B cell (primary cell): ENCODE measurements around the gene LSM5.

Experiments used
- EZH2 ChIP-seq: IDR thresholded peaks from 2 replicates; pipeline ENCODE4 v1.6.1; 2012; ENCODE audit warnings: borderline replicate concordance, low read depth, mild to moderate bottlenecking, moderate library complexity, low read length; ENCODE audit not compliant: insufficient read depth, poor library complexity, severe bottlenecking
- TF ChIP-seq, protein P1 (sequence below): fragments of 200-600 bp; IDR thresholded peaks from one replicate; pipeline ENCODE4 v1.8.0; 2022; ENCODE audit warnings: antibody characterized with exemption, mild to moderate bottlenecking

DNA sequence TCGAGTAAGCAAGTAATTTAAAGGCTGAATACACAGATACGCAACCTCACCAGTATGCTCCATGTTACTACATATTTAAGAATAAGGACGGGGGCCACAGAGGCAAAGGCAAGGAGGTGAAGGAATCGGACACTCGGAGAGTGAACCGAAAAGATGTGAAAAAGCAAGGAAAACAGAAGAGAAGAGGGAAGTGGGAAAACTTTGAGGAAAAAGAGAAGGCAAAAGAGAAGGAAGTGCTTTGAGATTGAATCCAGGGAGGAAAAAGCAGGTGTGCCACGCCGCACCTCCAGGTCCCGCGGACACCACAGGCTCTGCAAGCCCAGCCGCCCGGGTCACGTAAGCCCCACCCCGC, 4.7 kb upstream of the LSM5 start:
- TF ChIP-seq, protein P1, sequence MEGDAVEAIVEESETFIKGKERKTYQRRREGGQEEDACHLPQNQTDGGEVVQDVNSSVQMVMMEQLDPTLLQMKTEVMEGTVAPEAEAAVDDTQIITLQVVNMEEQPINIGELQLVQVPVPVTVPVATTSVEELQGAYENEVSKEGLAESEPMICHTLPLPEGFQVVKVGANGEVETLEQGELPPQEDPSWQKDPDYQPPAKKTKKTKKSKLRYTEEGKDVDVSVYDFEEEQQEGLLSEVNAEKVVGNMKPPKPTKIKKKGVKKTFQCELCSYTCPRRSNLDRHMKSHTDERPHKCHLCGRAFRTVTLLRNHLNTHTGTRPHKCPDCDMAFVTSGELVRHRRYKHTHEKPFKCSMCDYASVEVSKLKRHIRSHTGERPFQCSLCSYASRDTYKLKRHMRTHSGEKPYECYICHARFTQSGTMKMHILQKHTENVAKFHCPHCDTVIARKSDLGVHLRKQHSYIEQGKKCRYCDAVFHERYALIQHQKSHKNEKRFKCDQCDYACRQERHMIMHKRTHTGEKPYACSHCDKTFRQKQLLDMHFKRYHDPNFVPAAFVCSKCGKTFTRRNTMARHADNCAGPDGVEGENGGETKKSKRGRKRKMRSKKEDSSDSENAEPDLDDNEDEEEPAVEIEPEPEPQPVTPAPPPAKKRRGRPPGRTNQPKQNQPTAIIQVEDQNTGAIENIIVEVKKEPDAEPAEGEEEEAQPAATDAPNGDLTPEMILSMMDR, result no peak
- no peak for TF ChIP-seq EZH2
